ENCODE data around the gene ITPKB.

DNA sequence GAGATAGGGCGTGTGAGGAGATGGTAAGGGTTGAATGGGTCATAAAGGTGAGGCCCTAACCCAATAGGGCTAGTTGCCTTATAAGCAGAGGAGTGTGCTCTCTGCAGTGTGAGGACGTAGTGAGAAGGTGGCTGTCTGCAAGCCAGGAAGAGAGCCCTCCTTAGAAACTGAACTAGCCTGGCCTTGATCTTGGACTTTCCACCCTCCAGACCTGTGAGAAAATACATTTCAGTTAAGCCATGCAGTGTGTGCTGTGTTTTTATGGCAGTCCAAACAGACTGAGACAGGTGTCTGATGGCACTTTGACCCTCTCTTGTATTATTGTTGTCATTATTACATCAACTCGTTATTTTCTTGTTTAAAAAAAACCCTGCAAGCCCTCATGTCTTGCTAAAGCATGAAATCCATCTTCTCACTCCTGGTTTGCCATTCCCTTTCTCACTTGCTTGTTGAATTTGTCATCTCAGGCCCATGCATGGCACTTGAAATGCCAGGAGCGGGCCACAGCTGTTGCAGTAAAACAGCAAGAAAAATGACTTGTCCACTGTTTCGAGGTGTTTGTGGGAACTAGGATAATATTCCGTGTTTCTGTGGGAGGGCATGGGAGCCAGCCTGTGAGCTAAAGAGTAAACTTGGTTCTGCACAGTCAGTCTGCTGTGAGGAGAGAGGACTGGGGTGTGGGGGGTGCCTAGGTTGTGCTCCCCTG lies 111.9 kb downstream of the ITPKB start:
- TF ChIP-seq, protein P1, sequence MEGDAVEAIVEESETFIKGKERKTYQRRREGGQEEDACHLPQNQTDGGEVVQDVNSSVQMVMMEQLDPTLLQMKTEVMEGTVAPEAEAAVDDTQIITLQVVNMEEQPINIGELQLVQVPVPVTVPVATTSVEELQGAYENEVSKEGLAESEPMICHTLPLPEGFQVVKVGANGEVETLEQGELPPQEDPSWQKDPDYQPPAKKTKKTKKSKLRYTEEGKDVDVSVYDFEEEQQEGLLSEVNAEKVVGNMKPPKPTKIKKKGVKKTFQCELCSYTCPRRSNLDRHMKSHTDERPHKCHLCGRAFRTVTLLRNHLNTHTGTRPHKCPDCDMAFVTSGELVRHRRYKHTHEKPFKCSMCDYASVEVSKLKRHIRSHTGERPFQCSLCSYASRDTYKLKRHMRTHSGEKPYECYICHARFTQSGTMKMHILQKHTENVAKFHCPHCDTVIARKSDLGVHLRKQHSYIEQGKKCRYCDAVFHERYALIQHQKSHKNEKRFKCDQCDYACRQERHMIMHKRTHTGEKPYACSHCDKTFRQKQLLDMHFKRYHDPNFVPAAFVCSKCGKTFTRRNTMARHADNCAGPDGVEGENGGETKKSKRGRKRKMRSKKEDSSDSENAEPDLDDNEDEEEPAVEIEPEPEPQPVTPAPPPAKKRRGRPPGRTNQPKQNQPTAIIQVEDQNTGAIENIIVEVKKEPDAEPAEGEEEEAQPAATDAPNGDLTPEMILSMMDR (IDR thresholded peaks at IDR 0.05) = no peak
- TF ChIP-seq POLR2A (IDR thresholded peaks at IDR 0.05) = no peak
